HG02763 (cell line): ENCODE measurements around the gene ETHE1.

Source experiments
- ATAC-seq: cut with Tn5 transposase; IDR thresholded peaks from one replicate; pipeline ENCODE4 v1.9.1; 2021; ENCODE audit warnings: mild to moderate bottlenecking, moderate library complexity; ENCODE audit not compliant: unreplicated experiment

ETHE1 gene

DNA sequence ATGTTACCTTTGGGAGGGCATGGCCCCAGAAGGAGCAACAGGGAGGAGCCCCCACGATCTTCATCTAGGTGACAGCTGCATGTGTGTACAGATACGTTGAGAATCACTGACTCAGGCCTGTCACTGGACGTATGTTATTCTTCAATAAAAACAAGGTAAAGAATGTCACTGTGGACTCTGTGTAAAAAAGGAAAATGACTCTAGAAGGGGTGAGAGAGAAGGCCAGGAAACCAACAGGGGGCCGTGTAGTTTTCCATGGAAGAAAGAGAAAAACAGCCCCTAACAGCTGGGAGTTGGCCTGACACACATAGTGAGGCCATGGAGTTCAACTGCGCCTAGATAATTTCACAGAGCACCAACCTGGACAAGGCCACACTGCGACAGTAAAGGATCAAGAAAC lies 59.7 kb downstream of the ETHE1 start:
- no peak for ATAC-seq

DNA sequence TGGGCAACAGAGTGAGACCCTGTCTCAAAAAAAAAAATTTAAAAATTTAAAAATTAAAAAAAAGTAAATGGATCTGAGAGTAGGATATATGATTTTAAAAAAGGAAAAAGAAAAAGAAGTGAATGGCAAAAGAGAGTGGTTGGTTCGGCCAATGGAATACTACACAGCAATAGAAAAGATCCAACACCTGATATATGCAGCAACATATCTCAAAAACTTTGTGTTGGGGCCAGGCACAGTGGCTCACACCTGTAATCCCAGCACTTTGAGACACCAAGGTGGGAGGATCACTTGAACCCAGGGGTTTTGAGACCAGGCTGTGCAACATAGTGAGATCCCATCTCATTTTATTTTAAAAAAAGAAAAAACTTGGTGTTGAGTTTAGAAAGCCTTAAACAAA lies 60.2 kb downstream of the ETHE1 start:
- no peak for ATAC-seq

DNA sequence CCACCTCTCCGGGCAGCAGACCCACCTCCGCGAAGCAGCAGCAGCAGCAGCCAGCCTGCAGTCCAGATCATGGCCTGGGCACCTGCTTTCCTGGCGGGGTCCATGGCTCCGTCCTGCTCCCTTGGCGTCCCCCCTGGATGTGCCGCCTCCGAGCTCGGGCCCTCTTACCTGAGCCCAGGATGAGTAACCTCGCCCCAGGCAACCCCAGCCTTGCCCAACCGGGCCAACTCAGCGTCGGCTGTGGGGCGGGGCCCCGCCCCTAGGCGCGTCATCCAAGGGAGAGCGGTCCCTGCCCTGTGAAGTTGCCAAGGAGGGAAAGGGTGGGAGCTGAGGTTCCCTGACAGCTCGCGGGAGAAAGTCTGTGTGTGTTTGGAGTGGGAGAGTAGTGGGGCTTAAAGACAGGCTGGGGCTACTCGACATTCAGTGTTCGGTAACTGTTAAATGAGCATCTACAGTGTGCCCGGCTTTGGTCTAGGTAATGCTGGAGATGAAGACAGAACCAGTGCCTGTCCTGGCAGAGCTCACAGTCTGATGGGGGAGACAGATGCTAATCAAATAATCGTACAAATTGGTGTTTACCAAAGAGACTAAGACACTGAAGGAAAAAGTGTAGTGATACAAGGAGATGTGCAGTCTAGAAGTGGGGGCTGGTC lies 61.4 kb downstream of the ETHE1 start, which contains the start of gene LYPD3:
LYPD3 (minus strand) TSS at position 141 of the 653 bp plus-strand sequence; CDS start at position 104, 37 bp downstream.
- ATAC-seq, result no peak

DNA sequence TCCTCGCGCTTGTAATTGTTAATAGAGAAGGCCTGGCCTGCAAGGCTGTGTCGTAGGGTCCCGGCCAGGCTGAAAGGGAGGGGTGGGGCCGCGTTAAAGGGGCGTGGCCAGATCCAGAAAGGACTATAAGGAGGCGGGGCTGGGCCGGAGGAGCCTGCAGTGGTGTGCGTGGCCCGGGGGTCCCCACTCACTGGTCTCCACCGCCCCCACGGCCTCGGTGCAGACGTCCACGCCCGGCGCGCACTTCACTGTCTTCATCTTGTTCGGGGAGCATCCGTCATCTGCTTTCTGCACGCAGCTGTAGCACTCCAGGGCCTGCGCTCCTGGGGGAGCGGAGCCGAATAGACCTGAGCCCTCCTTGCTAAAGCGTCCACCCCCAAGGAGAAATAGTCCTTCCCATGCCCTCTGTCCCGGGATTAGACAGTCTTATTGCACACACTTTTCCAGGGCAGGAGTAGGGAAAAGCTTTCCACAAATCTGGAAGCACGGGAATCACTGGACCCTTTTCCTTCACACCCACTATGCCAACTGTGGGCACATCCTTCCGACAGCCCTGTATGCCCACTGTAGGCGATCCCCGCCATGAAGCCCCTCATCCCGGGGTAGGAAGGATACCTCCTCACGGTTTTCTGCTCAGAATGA lies 62.7 kb downstream of the ETHE1 start:
- peak; percentile 36 for ATAC-seq

DNA sequence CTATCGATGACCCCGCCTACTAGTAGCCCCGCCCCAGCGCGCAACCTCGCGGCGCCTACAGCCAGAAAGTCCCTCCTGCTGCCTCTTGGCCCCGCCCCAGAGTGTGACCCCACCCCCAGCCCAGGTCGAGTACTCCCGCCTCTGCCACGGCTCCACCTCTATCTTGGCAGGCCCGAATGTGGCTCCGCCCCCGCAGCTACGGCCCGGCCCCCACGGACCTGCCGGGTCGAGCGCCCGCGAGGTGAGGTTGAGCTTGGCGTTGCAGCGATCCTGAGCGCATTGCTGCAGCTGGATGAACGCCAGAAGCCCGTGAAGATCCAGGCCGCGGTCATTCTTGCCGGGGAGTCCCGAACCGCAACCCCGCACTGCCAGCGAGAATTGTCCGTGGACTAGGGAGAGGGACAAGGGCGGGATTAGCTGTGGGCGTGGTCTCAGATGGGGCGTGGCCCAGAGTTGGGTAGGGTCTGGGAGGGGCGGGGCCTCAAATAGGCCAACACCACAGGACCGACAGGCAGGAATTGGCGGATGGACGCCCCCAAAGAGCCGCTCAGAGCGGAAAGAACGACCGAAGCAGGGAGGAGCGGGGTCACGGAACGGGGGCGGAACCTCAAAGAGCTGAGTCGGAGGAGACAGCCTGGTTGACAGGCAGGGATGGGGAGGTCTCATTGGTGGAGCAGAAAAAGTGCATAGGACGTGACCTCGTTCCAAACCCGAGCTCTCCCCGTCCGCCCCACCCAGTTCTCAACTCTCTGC lies 63.4 kb downstream of the ETHE1 start:
- ATAC-seq, result peak; percentile 82

DNA sequence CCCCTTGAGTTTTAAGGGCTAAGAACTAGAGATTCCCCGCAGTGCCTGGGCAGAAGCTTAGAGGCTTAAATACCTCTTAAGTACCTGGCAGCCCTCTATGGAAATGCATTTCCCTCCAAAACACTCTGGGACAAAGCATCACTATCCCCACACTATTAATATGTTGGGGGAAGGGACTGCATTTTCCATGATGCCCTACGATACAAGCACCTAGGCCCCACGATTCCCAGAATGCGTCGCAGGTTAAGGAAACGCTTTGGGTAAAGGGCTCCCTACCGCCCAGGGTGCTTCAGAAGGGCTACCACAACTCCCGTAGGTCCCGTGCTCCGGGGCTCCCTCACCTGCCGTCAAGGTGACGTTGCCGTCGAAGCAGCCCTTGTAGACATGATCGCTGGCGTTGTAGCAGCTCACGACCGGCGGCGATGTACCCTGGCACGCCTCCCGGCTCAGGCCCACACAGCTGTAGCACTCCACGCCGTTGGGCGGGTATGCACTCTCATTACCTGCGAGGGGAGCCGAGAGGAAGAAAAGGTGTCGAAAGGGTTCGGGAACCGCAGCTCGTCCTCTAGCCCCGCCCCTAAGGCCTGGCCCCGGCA lies 64.1 kb downstream of the ETHE1 start:
- no peak for ATAC-seq

DNA sequence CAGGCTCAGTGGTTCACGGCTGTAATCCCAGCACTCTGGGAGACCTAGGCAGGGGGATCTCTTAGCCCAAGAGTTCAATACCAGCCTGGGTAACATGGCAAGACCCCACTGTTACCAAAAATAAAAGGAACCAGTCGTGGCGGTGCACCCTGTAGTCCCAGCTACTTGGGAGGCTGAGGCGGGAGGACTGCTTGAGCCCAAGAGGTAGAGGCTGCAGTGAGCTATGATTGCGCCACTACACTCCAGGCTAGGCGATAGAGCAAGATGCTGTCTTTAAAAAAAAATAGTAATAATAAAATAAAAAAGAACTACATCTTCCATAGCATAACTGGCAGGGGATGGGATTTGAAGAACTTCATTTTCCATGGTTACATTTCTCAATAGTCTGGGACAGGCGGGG lies 64.6 kb downstream of the ETHE1 start:
- no peak for ATAC-seq

DNA sequence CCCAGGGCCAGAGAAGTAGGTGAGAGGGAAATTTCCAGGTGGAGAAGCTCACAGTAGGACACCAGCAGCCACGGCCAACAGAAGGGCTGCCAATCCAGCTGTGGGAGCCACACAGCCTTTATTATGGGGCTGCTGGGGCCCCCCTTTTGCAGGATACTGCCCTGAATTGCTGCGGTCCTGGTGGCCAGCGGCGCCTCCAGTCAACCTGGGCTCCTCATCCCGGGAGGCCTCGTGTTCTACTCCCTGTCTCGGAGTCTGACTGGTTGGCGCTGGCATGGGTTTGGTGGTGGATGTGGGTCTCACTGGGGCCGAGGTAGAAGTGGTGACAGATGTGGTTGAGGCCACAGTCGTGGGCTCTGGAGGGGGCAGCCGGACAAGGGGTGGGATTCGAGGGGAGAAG lies 65.7 kb downstream of the ETHE1 start:
- no peak for ATAC-seq

DNA sequence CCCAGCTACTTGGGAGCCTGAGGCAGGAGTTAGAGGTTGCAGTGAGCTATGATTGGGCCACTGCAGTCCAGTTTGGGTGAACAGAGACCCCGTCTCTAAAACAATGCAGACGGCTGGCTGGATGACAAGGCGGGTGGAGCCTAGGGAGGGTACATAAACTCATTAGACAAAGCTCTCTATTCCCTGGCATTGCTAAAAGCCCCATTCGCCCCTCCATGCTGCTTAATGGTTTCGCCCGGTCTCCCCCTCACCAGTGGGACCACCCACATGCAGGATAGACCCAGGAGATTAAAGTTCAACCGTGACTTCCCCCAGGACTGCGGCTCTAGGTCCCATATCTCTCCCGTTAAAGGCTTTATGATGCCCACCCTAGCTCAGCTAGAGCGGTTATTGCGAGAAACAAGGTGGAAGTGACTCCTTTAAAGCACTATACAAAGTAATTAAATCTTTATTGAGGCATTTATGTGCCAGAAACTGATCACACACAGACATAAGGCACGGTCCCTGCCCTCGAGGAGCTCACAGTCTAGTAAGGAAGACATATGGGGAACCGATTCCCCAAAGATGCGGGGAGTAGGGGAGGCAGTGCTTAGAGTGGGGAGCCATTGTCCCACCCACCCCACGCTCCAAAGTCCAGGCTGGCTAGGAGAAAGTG lies 66.5 kb downstream of the ETHE1 start:
- no peak for ATAC-seq

DNA sequence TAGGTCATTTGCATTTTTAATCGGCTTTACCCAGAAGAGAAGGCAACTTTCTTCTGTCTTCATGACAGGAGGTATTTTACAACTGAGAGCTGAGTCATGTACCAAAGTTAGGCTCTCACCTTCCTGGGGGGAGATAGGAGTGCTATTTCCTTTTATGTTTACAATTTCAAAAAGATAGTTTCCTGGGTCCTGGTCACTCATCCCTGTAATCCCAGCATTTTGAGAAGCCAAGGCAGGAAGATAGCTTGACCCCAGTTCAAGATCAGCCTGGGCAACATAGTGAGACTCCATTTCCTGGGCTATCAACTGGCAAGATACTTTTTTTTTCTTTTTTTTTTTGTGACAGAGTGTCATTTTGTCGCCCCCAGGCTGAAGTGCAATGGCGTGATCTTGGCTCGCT lies 69.2 kb downstream of the ETHE1 start:
- ATAC-seq, result no peak
